HG03460 (cell line): Measurements from ENCODE around the gene LMX1B.

ENCODE experiments used
- ATAC-seq: cut with Tn5 transposase; IDR thresholded peaks from one replicate; pipeline ENCODE4 v1.9.1; 2021; ENCODE audit not compliant: unreplicated experiment

LMX1B gene

DNA sequence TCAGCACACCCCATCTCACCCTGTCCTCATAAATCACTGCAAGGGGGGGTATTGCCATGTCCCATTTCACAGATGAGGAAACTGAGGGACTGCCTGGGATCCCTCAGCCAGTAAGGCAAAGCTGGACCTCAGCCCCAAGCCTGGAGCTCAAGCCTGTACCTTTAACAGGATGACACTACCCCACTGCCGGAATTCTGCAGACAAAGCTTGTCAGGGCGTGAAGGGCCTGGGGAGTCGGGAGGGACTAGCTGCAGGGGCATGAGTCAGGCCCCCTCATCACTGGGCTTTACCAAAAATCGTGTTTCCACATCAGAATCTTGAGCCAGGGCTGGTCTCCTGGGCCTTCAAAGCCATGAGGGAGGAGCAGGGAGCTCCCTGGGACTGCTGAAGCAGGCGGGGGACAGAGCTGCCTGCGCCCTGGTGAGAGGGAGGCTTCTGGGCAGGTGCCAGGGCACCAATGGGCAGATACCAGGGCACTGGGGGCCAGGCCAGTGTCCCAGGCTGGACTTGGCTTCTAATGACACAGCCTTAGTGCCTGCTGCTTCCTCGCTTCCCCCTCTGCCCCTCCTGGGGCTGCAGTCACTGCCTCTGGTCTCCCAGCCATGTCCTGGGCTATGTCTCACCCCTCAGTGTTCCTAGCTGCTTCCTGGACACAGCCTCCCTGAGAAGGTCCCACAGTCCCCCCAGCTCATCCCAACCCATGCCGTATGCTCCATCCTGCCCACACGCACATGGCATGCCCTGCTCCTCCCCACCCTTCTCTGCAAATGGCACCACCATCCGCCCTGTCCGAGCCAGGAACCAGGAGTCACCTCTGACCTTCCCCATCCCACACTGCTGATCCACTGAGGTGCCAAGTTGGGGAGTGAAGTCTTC, 80.7 kb downstream of the LMX1B start:
- no peak for ATAC-seq

DNA sequence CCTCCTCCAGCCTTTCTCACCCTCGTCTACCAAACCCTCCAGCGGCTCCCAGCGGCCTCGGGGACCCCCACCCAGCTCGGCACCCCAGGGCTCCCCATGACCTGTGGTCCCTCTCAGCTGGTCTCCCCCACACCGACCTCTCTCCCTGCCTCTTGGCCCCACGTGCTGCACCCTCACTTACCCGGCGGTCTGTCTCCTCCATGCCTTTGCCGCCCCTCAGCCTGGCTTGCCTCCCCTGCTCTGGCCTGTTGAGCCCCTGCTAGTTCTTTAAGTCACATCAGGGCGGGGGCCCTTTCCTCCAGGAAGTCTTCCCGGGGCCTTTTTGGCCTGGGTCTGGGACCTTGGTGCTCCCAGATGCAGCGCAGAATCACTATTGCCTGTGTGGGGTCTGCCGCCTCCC, 81.5 kb downstream of the LMX1B start:
- ATAC-seq: no peak

- ATAC-seq: no peak
Measured at GRCh38 chr9:126695701-126696400, 82.1 kb downstream of the LMX1B start.

DNA sequence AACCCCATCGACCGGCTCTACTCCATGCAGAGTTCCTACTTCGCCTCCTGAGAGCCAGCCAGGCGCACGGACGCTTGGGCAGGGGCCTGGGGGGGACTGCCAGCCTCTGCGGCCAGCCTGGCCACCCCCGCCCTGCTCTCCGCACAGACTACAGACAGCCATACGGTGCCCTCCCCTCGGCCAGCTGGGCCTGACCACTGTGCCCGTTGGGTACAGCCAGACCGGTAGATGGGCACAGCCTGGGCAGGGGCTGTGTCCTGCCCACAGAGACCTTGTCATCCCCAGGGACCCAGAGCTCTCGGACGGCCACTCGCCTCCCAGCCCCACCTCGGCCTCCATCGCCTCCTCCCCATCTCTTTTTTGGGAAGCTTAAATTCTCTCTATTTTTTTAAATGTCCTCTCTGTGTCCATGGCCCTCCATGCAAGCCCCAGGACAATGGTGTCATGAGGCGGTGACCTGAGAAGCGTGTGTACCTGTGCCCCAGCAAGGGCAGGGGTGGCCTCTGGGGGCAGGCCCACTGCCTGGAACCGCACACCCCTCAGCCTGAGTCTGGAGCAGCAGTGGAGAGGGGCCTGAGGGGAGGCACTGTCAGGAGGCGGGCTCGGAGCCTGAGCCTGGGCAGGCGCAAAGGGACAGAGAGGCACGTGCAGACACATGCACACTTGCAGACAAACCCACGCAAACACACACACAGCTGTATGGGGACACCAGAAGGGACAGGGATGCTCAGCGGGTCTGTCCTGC, 82.8 kb downstream of the LMX1B start:
- ATAC-seq: no peak

- ATAC-seq: no peak
Measured at GRCh38 chr9:126697330-126697729, 83.6 kb downstream of the LMX1B start.

DNA sequence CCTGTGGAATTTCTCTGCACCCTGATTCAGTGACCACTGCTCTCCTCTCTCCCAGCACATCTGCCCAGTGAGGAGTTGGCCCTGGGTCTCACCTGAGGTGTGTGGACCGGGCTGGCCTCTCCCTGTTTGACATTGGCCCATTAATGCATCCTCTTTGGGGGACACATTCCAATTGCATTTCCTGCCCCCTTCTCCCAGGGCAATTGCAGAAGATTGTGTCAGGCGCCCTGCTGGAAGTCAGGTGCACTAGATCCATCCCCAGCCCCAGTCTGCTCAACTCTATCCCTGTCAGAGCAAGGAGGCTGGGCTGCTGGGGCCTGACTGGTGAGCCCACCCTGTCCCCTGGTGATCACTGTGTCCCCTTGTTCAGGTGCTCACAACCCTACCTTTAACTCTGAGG, 84.5 kb downstream of the LMX1B start:
- no peak for ATAC-seq

- no peak for ATAC-seq
Measured at GRCh38 chr9:126698756-126699155, 85.0 kb downstream of the LMX1B start.

GRCh38 chr9:126699401-126699881, 85.7 kb downstream of the LMX1B start:
- no peak for ATAC-seq

- no peak for ATAC-seq
Measured at GRCh38 chr9:126700296-126700695, 86.6 kb downstream of the LMX1B start.

- no peak for ATAC-seq
Measured at GRCh38 chr9:126700903-126701812, 87.4 kb downstream of the LMX1B start.

GRCh38 chr9:126701813-126702140, 88.0 kb downstream of the LMX1B start:
- ATAC-seq: no peak

- ATAC-seq: no peak
Measured at GRCh38 chr9:126702151-126703001, 88.6 kb downstream of the LMX1B start.

DNA sequence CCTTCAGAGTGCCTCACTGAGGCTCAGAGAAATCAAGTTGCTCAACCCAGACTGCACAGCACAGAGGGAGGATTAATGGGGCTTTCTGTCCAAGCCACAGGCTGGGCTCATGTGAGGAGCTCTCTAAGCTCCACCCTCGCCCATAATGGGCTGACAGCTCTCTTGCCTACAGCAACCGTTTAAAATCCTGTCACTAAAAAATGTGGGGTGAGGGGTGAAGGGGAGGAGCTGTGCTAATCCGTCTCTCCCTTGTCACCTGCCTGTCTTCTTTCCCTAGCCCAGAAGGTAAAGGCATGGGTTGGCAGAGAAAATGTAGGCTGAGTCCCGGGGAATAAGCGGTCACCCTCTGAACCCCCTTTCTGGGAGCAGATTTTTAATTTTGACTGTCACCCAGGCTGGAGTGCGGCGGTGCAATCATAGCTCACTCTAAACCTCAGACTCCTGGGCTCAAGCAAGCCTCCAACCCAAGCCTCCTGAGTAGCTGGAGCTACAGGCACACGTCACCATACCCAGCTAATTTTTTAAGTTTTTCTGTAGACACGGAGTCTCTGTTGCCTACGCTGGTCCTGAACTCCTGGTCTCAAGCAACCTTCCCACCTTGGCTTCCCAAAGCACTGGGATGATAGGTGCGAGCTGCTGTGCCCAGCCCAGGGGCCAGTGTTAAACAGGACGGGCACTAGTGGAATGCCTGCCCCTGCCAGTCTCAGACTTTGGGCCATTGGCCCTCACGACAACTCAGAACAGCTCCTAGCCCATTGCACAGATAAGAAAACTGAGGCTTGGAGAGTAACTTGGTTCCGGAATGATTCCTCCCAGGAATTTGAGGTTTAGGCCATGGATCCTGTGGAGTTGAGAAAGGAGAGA, 89.5 kb downstream of the LMX1B start:
- ATAC-seq: no peak

- ATAC-seq: no peak
Measured at GRCh38 chr9:126703866-126704156, 90.1 kb downstream of the LMX1B start.

- ATAC-seq: no peak
Measured at GRCh38 chr9:126704157-126704891, 90.6 kb downstream of the LMX1B start.

- ATAC-seq: no peak
Measured at GRCh38 chr9:126704892-126705766, 91.4 kb downstream of the LMX1B start.
